ENCODE measurements around the gene TARS3. TPM values are rescaled to one million over a fixed set of nuclear protein-coding genes. Genes with fewer than 3 reads are reported as not detected.

Gene TARS3
- total RNA-seq, 1 experiment from 2014 or later: 4.6 TPM

GRCh38 chr15:101727186-101727585 is 2.9 kb upstream of the TARS3 start:
- no peaks in the 10 kb centered on the region for H4K20me1 ChIP-seq (ENCODE audit: insufficient read depth)
- no peaks in the 10 kb centered on the region for H3K9me3 ChIP-seq (ENCODE audit: insufficient read depth, low read depth)
- POLR2A ChIA-PET (ENCODE audit: unreplicated experiment): no interaction called here
- H3K27me3 ChIP-seq (ENCODE audit: insufficient read depth, low read depth): peaks cover 49% of the 10 kb centered on the region
- H2AFZ ChIP-seq: no peak overlapping the region
- H3K36me3 ChIP-seq (ENCODE audit: low read depth): no peaks in the 10 kb centered on the region
- no peak overlapping the region for H3K4me3 ChIP-seq
- peaks cover 9% of the 10 kb centered on the region; the same call in 1 of the 2 replicates for H3K4me1 ChIP-seq (replicated peaks; ENCODE audit: insufficient read depth)
- H3K4me2 ChIP-seq: no peak overlapping the region
- no peaks in the 10 kb centered on the region for H3K9me2 ChIP-seq (ENCODE audit: insufficient read depth)
- BruUV-seq (replicated peaks): no TSS peak
- no peak overlapping the region for H3K27ac ChIP-seq
- 0 out of 2 replicates have a peak, but pooled peaks cover 8% of the 10 kb centered on the region for H3F3A ChIP-seq (ENCODE audit: insufficient read depth, low read depth)
- no peaks in the 10 kb centered on the region for H3K79me2 ChIP-seq (ENCODE audit: low read depth)
- intact Hi-C loops (cut with micrococcal nuclease; ENCODE audit: unreplicated experiment): no loop called here
- DNase-seq: no peak
- TF ChIP-seq EZH2 (IDR thresholded peaks at IDR 0.05; ENCODE audit: low read depth): no peak
- TF ChIP-seq, protein P1, sequence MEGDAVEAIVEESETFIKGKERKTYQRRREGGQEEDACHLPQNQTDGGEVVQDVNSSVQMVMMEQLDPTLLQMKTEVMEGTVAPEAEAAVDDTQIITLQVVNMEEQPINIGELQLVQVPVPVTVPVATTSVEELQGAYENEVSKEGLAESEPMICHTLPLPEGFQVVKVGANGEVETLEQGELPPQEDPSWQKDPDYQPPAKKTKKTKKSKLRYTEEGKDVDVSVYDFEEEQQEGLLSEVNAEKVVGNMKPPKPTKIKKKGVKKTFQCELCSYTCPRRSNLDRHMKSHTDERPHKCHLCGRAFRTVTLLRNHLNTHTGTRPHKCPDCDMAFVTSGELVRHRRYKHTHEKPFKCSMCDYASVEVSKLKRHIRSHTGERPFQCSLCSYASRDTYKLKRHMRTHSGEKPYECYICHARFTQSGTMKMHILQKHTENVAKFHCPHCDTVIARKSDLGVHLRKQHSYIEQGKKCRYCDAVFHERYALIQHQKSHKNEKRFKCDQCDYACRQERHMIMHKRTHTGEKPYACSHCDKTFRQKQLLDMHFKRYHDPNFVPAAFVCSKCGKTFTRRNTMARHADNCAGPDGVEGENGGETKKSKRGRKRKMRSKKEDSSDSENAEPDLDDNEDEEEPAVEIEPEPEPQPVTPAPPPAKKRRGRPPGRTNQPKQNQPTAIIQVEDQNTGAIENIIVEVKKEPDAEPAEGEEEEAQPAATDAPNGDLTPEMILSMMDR (conservative IDR thresholded peaks at IDR 0.05): no peak
- CTCF ChIA-PET: no interaction called here

- no TSS peak for BruUV-seq (replicated peaks)
- no peaks in the 10 kb centered on the region for H3K79me2 ChIP-seq (ENCODE audit: low read depth)
- CTCF ChIA-PET: no interaction called here
- H3F3A ChIP-seq (ENCODE audit: insufficient read depth, low read depth): 0 out of 2 replicates have a peak, but pooled peaks cover 8% of the 10 kb centered on the region
- H3K36me3 ChIP-seq (ENCODE audit: low read depth): no peaks in the 10 kb centered on the region
- peaks cover 9% of the 10 kb centered on the region; the same call in 1 of the 2 replicates for H3K4me1 ChIP-seq (replicated peaks; ENCODE audit: insufficient read depth)
- H3K4me3 ChIP-seq: no peak overlapping the region
- no peaks in the 10 kb centered on the region for H4K20me1 ChIP-seq (ENCODE audit: insufficient read depth)
- no peaks in the 10 kb centered on the region for H3K9me2 ChIP-seq (ENCODE audit: insufficient read depth)
- H2AFZ ChIP-seq: no peak overlapping the region
- H3K4me2 ChIP-seq: 0 out of 2 replicates have a peak overlapping the region, but pooled peaks have one; percentile 53
- no peak for DNase-seq
- H3K27ac ChIP-seq: no peak overlapping the region
- no peak for TF ChIP-seq EZH2 (IDR thresholded peaks at IDR 0.05; ENCODE audit: low read depth)
- TF ChIP-seq, protein P1 (conservative IDR thresholded peaks at IDR 0.05): no peak
- POLR2A ChIA-PET (ENCODE audit: unreplicated experiment): no interaction called here
- peaks cover 29% of the 10 kb centered on the region for H3K27me3 ChIP-seq (ENCODE audit: insufficient read depth, low read depth)
- no peaks in the 10 kb centered on the region for H3K9me3 ChIP-seq (ENCODE audit: insufficient read depth, low read depth)
- intact Hi-C loops (cut with micrococcal nuclease; ENCODE audit: unreplicated experiment): no loop called here
Measured at GRCh38 chr15:101725073-101725472, 800 bp upstream of the TARS3 start.

GRCh38 chr15:101724675-101725005 is 367 bp upstream of the TARS3 start:
- CTCF ChIA-PET: no interaction called here
- H3K36me3 ChIP-seq (ENCODE audit: low read depth): no peaks in the 10 kb centered on the region

More at GRCh38 chr15:101724675-101725005, 367 bp upstream of the TARS3 start:
- intact Hi-C loops (cut with micrococcal nuclease; ENCODE audit: unreplicated experiment): loop anchor here (5.0 kb wide), 1 partner anchor 72 kb away; the partner anchor contains the start of gene TM2D3
- Histone ChIP-seq H3K9me2 (ENCODE audit: insufficient read depth) (no peaks in the 10 kb centered on the region), H3K4me1 (replicated peaks; ENCODE audit: insufficient read depth) (peaks cover 9% of the 10 kb centered on the region; the same call in 1 of the 2 replicates), H3K9me3 (ENCODE audit: insufficient read depth, low read depth) (no peaks in the 10 kb centered on the region), H3K79me2 (ENCODE audit: low read depth) (no peaks in the 10 kb centered on the region), H3K4me3 (no peak overlapping the region), H3K27ac (no peak overlapping the region), H3K27me3 (ENCODE audit: insufficient read depth, low read depth) (peaks cover 25% of the 10 kb centered on the region), H3K4me2 (peak overlapping the region; percentile 53), H3F3A (ENCODE audit: insufficient read depth, low read depth) (0 out of 2 replicates have a peak, but pooled peaks cover 8% of the 10 kb centered on the region), H4K20me1 (ENCODE audit: insufficient read depth) (no peaks in the 10 kb centered on the region), H2AFZ (no peak overlapping the region)
- TF ChIP-seq, protein P1 (conservative IDR thresholded peaks at IDR 0.05): no peak
- TF ChIP-seq EZH2 (IDR thresholded peaks at IDR 0.05; ENCODE audit: low read depth): no peak
- BruUV-seq (replicated peaks): no TSS peak
- DNase-seq: no peak
- POLR2A ChIA-PET (ENCODE audit: unreplicated experiment): no interaction called here
